Endothelial cell (in vitro differentiated cells): ENCODE measurements around the gene AMMECR1L. TPM values are rescaled to one million over a fixed set of nuclear protein-coding genes. Genes with fewer than 3 reads are reported as not detected.

Experiments used
- total RNA-seq: library from RNA; stranded (reverse); fragmentation: NEBNext Ultra II Directional; extraction: Animal tissue kit (Norgen Biotek cat#: 25700); gene quantifications from one replicate; pipeline ENCODE4 v1.2.1, GENCODE V29; 2021; ENCODE audit not compliant: unreplicated experiment

Gene AMMECR1L
- total RNA-seq, 1 donor from 2014 or later, result 26.3 TPM

Other genes with a start within 250 kb of the AMMECR1L start
- gene GPR17, start 239.8 kb downstream of the AMMECR1L start, total RNA-seq, result 0.15 TPM
- gene LIMS2, start 210.4 kb downstream of the AMMECR1L start, total RNA-seq, result 3.8 TPM
- 4.9 TPM for gene SFT2D3, start 184.5 kb downstream of the AMMECR1L start, total RNA-seq
- 52.1 TPM for gene WDR33, start 74.8 kb downstream of the AMMECR1L start, total RNA-seq
- gene POLR2D, start 27.8 kb downstream of the AMMECR1L start, total RNA-seq, result 24.4 TPM
- gene SAP130, start 142.1 kb upstream of the AMMECR1L start, total RNA-seq, result 39.4 TPM
- gene UGGT1, start 205.2 kb upstream of the AMMECR1L start, total RNA-seq, result 102 TPM